MCF 10A (cell line): ENCODE data around the gene PIAS4. TPM values are rescaled to one million over a fixed set of nuclear protein-coding genes. Genes with fewer than 3 reads are reported as not detected.

Experiments
- Bru-seq: library from RNA; stranded (reverse); fragments of 400-500 nt; gene quantifications from one replicate; lab custom pipeline; 2021; lab: Mats Ljungman, UMichigan
- BruChase-seq, 2 experiments: library from RNA; stranded (reverse); fragments of 400-500 nt; gene quantifications; one replicate each; lab custom pipeline; 2021; lab: Mats Ljungman, UMichigan
- BruUV-seq: library from RNA; stranded (reverse); fragments of 400-500 nt; replicated peaks from 2 replicates; lab custom pipeline; 2021; lab: Mats Ljungman, UMichigan
- CTCF ChIA-PET: fragments of 300-600 bp; sonication (Branson Sonifier 250); formaldehyde crosslinking; extraction: SDS; loops from one replicate; lab custom pipeline; 2021; ENCODE audit warnings: antibody characterized with exemption, inconsistent platforms; lab: Yijun Ruan, JAX
- POLR2A ChIA-PET: fragments of 300-600, 350-650 bp; sonication (Branson Sonifier 250); formaldehyde crosslinking; extraction: SDS; loops from one replicate; lab custom pipeline; 2020; ENCODE audit warnings: antibody characterized with exemption, inconsistent platforms; lab: Yijun Ruan, JAX
- DNase-seq: peaks from one replicate; pipeline ENCODE4 v3.0.0-alpha.2; 2018; ENCODE audit not compliant: unreplicated experiment
- H3K27ac Mint-ChIP-seq: one replicate; pipeline ENCODE4 v1.8.0; 2022; ENCODE audit warnings: mild to moderate bottlenecking, low read depth, mixed read lengths; ENCODE audit not compliant: unreplicated experiment
- H3K27me3 Mint-ChIP-seq: one replicate; pipeline ENCODE4 v1.8.0; 2022; ENCODE audit warnings: mixed read lengths; ENCODE audit not compliant: insufficient read depth, unreplicated experiment
- H3K36me3 Mint-ChIP-seq: one replicate; pipeline ENCODE4 v1.8.0; 2022; ENCODE audit warnings: mild to moderate bottlenecking, moderate library complexity, mixed read lengths; ENCODE audit not compliant: insufficient read depth, unreplicated experiment
- H3K4me1 Mint-ChIP-seq: one replicate; pipeline ENCODE4 v1.8.0; 2022; ENCODE audit warnings: mixed read lengths; ENCODE audit not compliant: insufficient read depth, unreplicated experiment
- H3K4me3 Mint-ChIP-seq: one replicate; pipeline ENCODE4 v1.8.0; 2022; ENCODE audit warnings: mild to moderate bottlenecking, moderate library complexity, mixed read lengths; ENCODE audit not compliant: unreplicated experiment
- H3K9me3 Mint-ChIP-seq: one replicate; pipeline ENCODE4 v1.8.0; 2022; ENCODE audit warnings: mixed read lengths; ENCODE audit not compliant: unreplicated experiment
- intact Hi-C: fragments of 100-400 bp; cut with micrococcal nuclease; formaldehyde crosslinking; loops from 2 replicates; pipeline ENCODE4 v1.14.1; 2022
- long read RNA-seq: library from polyadenylated mRNA; stranded (forward); transcript quantifications from one replicate; pipeline ENCODE4 v2.0.0, GENCODE V29; 2022
- total RNA-seq: library from RNA; stranded (reverse); gene quantifications from 2 replicates; pipeline ENCODE4 v1.2.3, GENCODE V29; 2022
- TF ChIP-seq, protein P1 (sequence below): fragments of 200-600 bp; IDR thresholded peaks from one replicate; pipeline ENCODE4 v1.8.0; 2022; ENCODE audit warnings: antibody characterized with exemption, mild to moderate bottlenecking; ENCODE audit not compliant: unreplicated experiment

The PIAS4 gene, protein sequence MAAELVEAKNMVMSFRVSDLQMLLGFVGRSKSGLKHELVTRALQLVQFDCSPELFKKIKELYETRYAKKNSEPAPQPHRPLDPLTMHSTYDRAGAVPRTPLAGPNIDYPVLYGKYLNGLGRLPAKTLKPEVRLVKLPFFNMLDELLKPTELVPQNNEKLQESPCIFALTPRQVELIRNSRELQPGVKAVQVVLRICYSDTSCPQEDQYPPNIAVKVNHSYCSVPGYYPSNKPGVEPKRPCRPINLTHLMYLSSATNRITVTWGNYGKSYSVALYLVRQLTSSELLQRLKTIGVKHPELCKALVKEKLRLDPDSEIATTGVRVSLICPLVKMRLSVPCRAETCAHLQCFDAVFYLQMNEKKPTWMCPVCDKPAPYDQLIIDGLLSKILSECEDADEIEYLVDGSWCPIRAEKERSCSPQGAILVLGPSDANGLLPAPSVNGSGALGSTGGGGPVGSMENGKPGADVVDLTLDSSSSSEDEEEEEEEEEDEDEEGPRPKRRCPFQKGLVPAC
- total RNA-seq = 15.1 and 31.4 TPM in 2 replicates
- Bru-seq, nascent RNA = percentile 50 among the genes with signal in this experiment
- percentile 59 among the genes with signal in this experiment for BruChase-seq, experiment 1, labeled RNA remaining after a 6-hour chase
- BruChase-seq, experiment 2, labeled RNA remaining after a 2-hour chase = percentile 62 among the genes with signal in this experiment
- long read RNA-seq, transcript PIAS4-201 (11 exons, 3,159 nt) = major isoform, 12 of 18 reads
- long read RNA-seq, partial matches to known transcripts = 4 of 18 reads
- long read RNA-seq, other reads (novel, unspliced or antisense) = 2 of 18 reads

DNA sequence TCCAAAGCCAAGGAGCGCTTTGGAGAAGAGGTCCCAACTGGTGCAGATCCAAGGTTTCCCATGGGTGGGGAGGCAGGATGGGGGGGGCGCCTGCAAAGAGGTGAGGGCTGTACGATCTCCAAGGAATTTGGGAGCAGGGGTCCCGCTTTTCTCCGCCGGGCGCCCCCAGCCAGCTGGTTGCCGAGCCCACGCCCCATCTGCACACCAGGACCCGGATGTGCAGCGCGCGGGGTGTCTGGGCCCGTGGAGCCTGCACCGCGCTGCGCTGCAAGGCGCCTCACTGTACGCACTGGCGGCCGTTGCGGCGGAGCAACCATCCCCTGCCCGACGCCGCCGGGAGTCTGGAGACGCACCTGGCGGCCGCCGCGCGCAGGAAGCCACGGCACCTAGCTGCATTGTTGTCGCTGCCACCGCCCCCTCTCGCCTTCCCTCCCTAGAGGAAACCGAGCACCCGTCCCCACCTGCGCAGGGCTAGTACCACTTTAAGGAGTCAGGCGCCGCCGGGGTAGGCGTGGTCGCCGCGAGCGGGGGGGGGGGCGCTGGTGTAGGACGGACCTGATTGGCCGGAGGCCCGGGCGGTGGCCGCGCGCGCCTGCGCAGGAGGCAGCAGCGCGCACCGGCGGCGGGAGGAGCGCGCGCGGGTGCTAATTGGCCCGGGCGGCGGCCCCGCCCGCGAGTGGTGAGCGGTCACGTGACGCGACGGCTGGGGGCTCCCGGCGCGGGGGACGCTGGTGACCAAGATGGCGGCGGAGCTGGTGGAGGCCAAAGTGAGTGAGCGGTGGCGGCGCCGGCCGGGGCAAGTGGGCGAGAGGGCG, at the start of gene PIAS4:
PIAS4 (plus strand) TSS at position 716 of the 815 bp plus-strand sequence; CDS start at position 741, 25 bp downstream.
- TF ChIP-seq, protein P1, sequence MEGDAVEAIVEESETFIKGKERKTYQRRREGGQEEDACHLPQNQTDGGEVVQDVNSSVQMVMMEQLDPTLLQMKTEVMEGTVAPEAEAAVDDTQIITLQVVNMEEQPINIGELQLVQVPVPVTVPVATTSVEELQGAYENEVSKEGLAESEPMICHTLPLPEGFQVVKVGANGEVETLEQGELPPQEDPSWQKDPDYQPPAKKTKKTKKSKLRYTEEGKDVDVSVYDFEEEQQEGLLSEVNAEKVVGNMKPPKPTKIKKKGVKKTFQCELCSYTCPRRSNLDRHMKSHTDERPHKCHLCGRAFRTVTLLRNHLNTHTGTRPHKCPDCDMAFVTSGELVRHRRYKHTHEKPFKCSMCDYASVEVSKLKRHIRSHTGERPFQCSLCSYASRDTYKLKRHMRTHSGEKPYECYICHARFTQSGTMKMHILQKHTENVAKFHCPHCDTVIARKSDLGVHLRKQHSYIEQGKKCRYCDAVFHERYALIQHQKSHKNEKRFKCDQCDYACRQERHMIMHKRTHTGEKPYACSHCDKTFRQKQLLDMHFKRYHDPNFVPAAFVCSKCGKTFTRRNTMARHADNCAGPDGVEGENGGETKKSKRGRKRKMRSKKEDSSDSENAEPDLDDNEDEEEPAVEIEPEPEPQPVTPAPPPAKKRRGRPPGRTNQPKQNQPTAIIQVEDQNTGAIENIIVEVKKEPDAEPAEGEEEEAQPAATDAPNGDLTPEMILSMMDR = no peak
- H3K27me3 Mint-ChIP-seq = no peaks in the 10 kb centered on the region
- CTCF ChIA-PET = interaction anchor here (0.7 to 1.8 kb wide), 4 partner anchors 17 to 28 kb away, joined by 3 to 13 read pairs (median 4); partner anchors contain the start of gene EEF2
- peaks cover 7% of the 10 kb centered on the region for H3K36me3 Mint-ChIP-seq
- H3K27ac Mint-ChIP-seq = peak within 1 kb of the TSS; percentile 90
- peak within 1 kb of the TSS; percentile 83 for H3K4me3 Mint-ChIP-seq
- H3K9me3 Mint-ChIP-seq = no peaks in the 10 kb centered on the region
- DNase-seq = peak; percentile 95
- peaks cover 17% of the 10 kb centered on the region for H3K4me1 Mint-ChIP-seq
- no TSS peak for BruUV-seq
- POLR2A ChIA-PET = interaction anchor here (0.6 to 4.8 kb wide), 20 partner anchors 10 to 336 kb away, joined by 3 to 46 read pairs (median 4); partner anchors contain the start of genes DAPK3, EEF2, MRPL54 and YJU2
- intact Hi-C loops = loop anchor here (2.0 to 5.0 kb wide), 2 partner anchors 16 to 45 kb away; no protein-coding TSS in a partner anchor

DNA sequence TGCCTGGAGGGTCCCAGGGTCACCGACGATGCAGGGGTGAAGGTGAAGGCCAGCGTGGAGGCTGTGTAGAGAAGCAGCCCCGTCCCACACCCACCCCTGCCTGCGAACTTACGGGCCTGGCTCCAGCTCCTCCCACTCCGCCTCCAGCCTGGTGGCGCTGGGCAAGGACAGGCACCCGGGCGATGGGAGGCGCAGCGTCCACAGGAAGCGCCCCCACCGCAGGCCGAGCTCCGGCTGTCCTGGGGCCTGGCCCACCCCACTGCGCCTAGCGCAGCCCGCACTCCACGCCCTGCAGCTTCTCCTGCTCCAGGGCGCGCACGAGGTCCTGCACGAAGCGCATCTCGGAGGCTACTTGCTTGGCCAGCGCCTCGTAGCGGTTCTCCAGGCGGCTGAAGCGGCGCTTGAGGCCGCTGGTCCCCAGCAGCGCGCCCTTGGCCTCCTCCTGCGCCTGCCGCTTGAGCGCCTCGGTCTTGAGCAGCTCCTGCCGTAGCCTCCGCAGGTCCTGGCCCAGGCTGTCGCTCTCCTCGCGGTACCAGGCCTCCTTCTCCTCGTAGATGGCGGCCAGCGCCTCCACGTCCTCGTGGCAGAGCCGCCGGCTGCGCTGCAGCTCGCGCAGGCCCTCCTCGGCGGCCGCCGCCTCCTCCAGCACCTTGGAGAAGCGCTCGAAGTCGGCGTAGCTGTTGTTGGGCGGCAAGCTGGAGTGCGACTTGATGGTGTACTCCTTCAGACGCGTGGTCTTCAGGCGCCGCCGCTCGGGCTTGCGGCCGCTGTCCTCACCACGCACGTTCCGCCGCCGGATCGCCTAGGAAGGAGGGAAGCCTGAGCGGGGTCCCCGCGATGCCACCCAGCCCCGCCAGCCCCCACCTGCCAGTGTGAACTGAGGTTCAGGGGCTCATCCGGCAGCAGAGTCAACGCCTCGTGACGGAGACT, 48.4 kb upstream of the PIAS4 start:
- no peaks in the 10 kb centered on the region for H3K9me3 Mint-ChIP-seq
- BruUV-seq = TSS peak; percentile 23
- CTCF ChIA-PET = interaction anchor here (0.6 kb wide), 1 partner anchor 10 kb away, joined by 8 read pairs; no protein-coding TSS in a partner anchor
- TF ChIP-seq, protein P1 = no peak
- H3K36me3 Mint-ChIP-seq = peaks cover 74% of the 10 kb centered on the region
- H3K27me3 Mint-ChIP-seq = no peaks in the 10 kb centered on the region
- no peak for DNase-seq
- intact Hi-C loops = no loop called here
- POLR2A ChIA-PET = interaction anchor here (0.6 to 1.2 kb wide), 2 partner anchors 10 to 13 kb away, joined by 3 to 4 read pairs; no protein-coding TSS in a partner anchor
- H3K27ac Mint-ChIP-seq = no peak overlapping the region
- H3K4me3 Mint-ChIP-seq = no peak overlapping the region
- H3K4me1 Mint-ChIP-seq = no peaks in the 10 kb centered on the region

DNA sequence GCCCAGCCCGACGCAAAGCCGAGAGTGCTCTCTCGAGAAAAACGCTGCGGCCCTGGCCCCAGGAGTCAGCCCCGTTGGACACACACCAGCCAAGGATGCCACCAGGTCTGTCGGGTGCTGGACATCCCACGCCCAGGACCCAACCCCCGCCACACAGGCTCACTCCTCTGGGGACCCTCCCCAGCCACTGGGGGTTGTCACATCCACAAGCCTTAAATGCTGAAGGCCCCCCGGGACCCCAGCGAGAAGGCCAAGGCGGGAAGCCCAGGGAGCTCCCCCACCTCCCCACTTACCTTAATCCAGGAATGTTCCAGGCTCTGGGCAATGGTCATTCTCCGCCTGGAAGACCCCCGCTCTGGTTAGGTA, 47.8 kb upstream of the PIAS4 start:
- intact Hi-C loops = no loop called here
- ChIA-PET CTCF (interaction anchor here (0.6 kb wide), 1 partner anchor 9 kb away, joined by 8 read pairs; no protein-coding TSS in a partner anchor), POLR2A (interaction anchor here (0.6 to 1.2 kb wide), 2 partner anchors 9 to 13 kb away, joined by 3 to 4 read pairs; no protein-coding TSS in a partner anchor)
- H3K4me3 Mint-ChIP-seq = no peak overlapping the region
- no peaks in the 10 kb centered on the region for H3K9me3 Mint-ChIP-seq
- H3K36me3 Mint-ChIP-seq = peaks cover 74% of the 10 kb centered on the region
- H3K27me3 Mint-ChIP-seq = no peaks in the 10 kb centered on the region
- H3K4me1 Mint-ChIP-seq = no peaks in the 10 kb centered on the region
- TF ChIP-seq, protein P1 = no peak
- no TSS peak for BruUV-seq
- H3K27ac Mint-ChIP-seq = no peak overlapping the region
- DNase-seq = no peak
